Measurements from ENCODE around the gene OBI1. TPM values are rescaled to one million over a fixed set of nuclear protein-coding genes. Genes with fewer than 3 reads are reported as not detected.

OBI1 gene
- total and polyA plus RNA-seq, 9 of the 15 experiments (the other 6 are each of a cell fraction or from before 2014, with no cell fraction given): 8.7 to 18.4 (median 14.2) TPM

GRCh38 chr13:78603240-78603957 is 55.6 kb downstream of the OBI1 start, which contains the start of gene POU4F1 (continued):
- TF ChIP-seq VEZF1 (CRISPR knock-in tag; IDR thresholded peaks at IDR 0.05): 0 out of 2 replicates have a peak, but pooled peaks have one; percentile 13
- no peak for TF ChIP-seq AFF4 (CRISPR knock-in tag; IDR thresholded peaks at IDR 0.05)
- peak; percentile 96 for TF ChIP-seq CHD2 (IDR thresholded peaks at IDR 0.05; ENCODE audit: low read depth, low read length)
- TF ChIP-seq MNT (conservative IDR thresholded peaks at IDR 0.05): peak in 1 of 2 experiments; percentile 64; a peak in 2 of 4 replicates
- no peak for TF ChIP-seq NFIX (CRISPR knock-in tag; IDR thresholded peaks at IDR 0.05; ENCODE audit: low read depth)
- peak; percentile 38; the same call in 1 of the 2 replicates for TF ChIP-seq CREM (IDR thresholded peaks at IDR 0.05; ENCODE audit: low read depth)
- peak; percentile 17 for TF ChIP-seq TAF1 (IDR thresholded peaks at IDR 0.05; ENCODE audit: control insufficient read depth, extremely low read depth, insufficient read depth, low read length, severe bottlenecking)
- TF ChIP-seq SP1 (CRISPR knock-in tag; IDR thresholded peaks at IDR 0.05): peak; percentile 40; the same call in 1 of the 2 replicates
- TF ChIP-seq CCNT2 (IDR thresholded peaks at IDR 0.05; ENCODE audit: borderline replicate concordance, extremely low read depth, insufficient read length, low read depth, low read length): peak; percentile 38
- no peak for TF ChIP-seq FUS (optimal IDR thresholded peaks at IDR 0.05; ENCODE audit: low read depth, low read length)
- no peak for TF ChIP-seq ZNF224 (CRISPR knock-in tag; IDR thresholded peaks at IDR 0.05)
- peak; percentile 51; the same call in 1 of the 2 replicates for TF ChIP-seq PHF8 (IDR thresholded peaks at IDR 0.05; ENCODE audit: borderline replicate concordance, low read length)
- peak; percentile 89 for TF ChIP-seq RBM25 (IDR thresholded peaks at IDR 0.05; ENCODE audit: low read depth, low read length, severe bottlenecking)
- peak; percentile 92 to 93 for TF ChIP-seq NRF1 (conservative IDR thresholded peaks at IDR 0.05 in 1 of 2, IDR thresholded peaks at IDR 0.05 in 1 of 2)
- peak; percentile 88 for TF ChIP-seq MEIS2 (IDR thresholded peaks at IDR 0.05; ENCODE audit: partially characterized antibody)
- no peak for TF ChIP-seq TEAD1 (CRISPR knock-in tag; IDR thresholded peaks at IDR 0.05)
- no peak for TF ChIP-seq MIER1 (IDR thresholded peaks at IDR 0.05; ENCODE audit: low read depth)
- TF ChIP-seq ATF1 (CRISPR knock-in tag; IDR thresholded peaks at IDR 0.05): no peak
- peak; percentile 53 for TF ChIP-seq ATF1 (tag; IDR thresholded peaks at IDR 0.05)

Measured in K562 (cell line).